HL-60 (cell line): ENCODE data around the gene DKK3.

Experiments used
- CTCF ChIP-seq: IDR thresholded peaks from one replicate; pipeline ENCODE4 v1.5.1; 2011; ENCODE audit warnings: low read length, control low read depth, inconsistent platforms; ENCODE audit not compliant: insufficient read depth
- GABPA ChIP-seq: IDR thresholded peaks from 2 replicates; pipeline ENCODE4 v1.6.1; 2012; ENCODE audit warnings: low read depth
- POLR2AphosphoS5 ChIP-seq: IDR thresholded peaks from 2 replicates; pipeline ENCODE4 v1.6.1; 2012; ENCODE audit warnings: low read depth

GRCh38 chr11:11963842-11964773, 44.3 kb downstream of the DKK3 start:
- TF ChIP-seq CTCF (no peak), GABPA (no peak), POLR2AphosphoS5 (no peak)
